ENCODE measurements around the gene GAL3ST3. TPM values are rescaled to one million over a fixed set of nuclear protein-coding genes. Genes with fewer than 3 reads are reported as not detected.
"Not testable (repeated sequence)": the region's sequence is repeated elsewhere in the genome, so short reads cannot be mapped to it uniquely, and the experiment has no call there.

GAL3ST3 gene
- total RNA-seq, 3 donors from 2014 or later = not detected

GRCh38 chr11:66042996-66043906, 5.7 kb downstream of the GAL3ST3 start:
- Mint-ChIP-seq H3K27me3 (ENCODE audit: low read depth) (peaks cover 5% of the 10 kb centered on the region), H3K4me1 (ENCODE audit: low read depth) (peaks cover 12% of the 10 kb centered on the region), H3K4me3 (no peak overlapping the region), H3K36me3 (ENCODE audit: insufficient read depth) (no peaks in the 10 kb centered on the region), H3K9me3 (no peaks in the 10 kb centered on the region)
- ATAC-seq (no peak), DNase-seq (no peak)

- Mint-ChIP-seq H3K36me3 (ENCODE audit: insufficient read depth) (no peaks in the 10 kb centered on the region), H3K4me3 (no peak overlapping the region), H3K9me3 (no peaks in the 10 kb centered on the region), H3K27me3 (ENCODE audit: low read depth) (peaks cover 2% of the 10 kb centered on the region), H3K4me1 (ENCODE audit: low read depth) (peaks cover 12% of the 10 kb centered on the region)
- DNase-seq (no peak), ATAC-seq (no peak)
Observed at GRCh38 chr11:66042227-66042995, 6.5 kb downstream of the GAL3ST3 start.

- Mint-ChIP-seq H3K4me1 (ENCODE audit: low read depth) (peaks cover 4% of the 10 kb centered on the region), H3K4me3 (no peak overlapping the region), H3K36me3 (ENCODE audit: insufficient read depth) (no peaks in the 10 kb centered on the region), H3K9me3 (no peaks in the 10 kb centered on the region), H3K27me3 (ENCODE audit: low read depth) (peaks cover 2% of the 10 kb centered on the region)
- no peak for DNase-seq
- no peak for ATAC-seq
Observed at GRCh38 chr11:66039765-66040164, 9.2 kb downstream of the GAL3ST3 start.

GRCh38 chr11:66037327-66037726, 11.6 kb downstream of the GAL3ST3 start:
- Mint-ChIP-seq H3K36me3 (ENCODE audit: insufficient read depth) (no peaks in the 10 kb centered on the region), H3K9me3 (no peaks in the 10 kb centered on the region), H3K4me3 (no peak overlapping the region), H3K4me1 (ENCODE audit: low read depth) (no peaks in the 10 kb centered on the region), H3K27me3 (ENCODE audit: low read depth) (peaks cover 2% of the 10 kb centered on the region)
- ATAC-seq = no peak
- no peak for DNase-seq

- Mint-ChIP-seq H3K4me1 (ENCODE audit: low read depth) (no peaks in the 10 kb centered on the region), H3K4me3 (no peak overlapping the region), H3K27me3 (ENCODE audit: low read depth) (peaks cover 2% of the 10 kb centered on the region), H3K36me3 (ENCODE audit: insufficient read depth) (no peaks in the 10 kb centered on the region), H3K9me3 (no peaks in the 10 kb centered on the region)
- DNase-seq (no peak), ATAC-seq (no peak)
Observed at GRCh38 chr11:66036334-66036710, 12.6 kb downstream of the GAL3ST3 start.

GRCh38 chr11:66035653-66036333, 13.2 kb downstream of the GAL3ST3 start:
- H3K4me3 Mint-ChIP-seq = no peak overlapping the region
- ATAC-seq (no peak), DNase-seq (no peak)
- peaks cover 2% of the 10 kb centered on the region for H3K27me3 Mint-ChIP-seq (ENCODE audit: low read depth)
- no peaks in the 10 kb centered on the region for H3K9me3 Mint-ChIP-seq
- no peaks in the 10 kb centered on the region for H3K36me3 Mint-ChIP-seq (ENCODE audit: insufficient read depth)
- no peaks in the 10 kb centered on the region for H3K4me1 Mint-ChIP-seq (ENCODE audit: low read depth)

GRCh38 chr11:66032957-66033735, 15.8 kb downstream of the GAL3ST3 start:
- no peaks in the 10 kb centered on the region for H3K36me3 Mint-ChIP-seq (ENCODE audit: insufficient read depth)
- no peaks in the 10 kb centered on the region for H3K4me1 Mint-ChIP-seq (ENCODE audit: low read depth)
- ATAC-seq = no peak
- no peak for DNase-seq
- no peaks in the 10 kb centered on the region for H3K9me3 Mint-ChIP-seq
- H3K4me3 Mint-ChIP-seq = no peak overlapping the region
- no peaks in the 10 kb centered on the region for H3K27me3 Mint-ChIP-seq (ENCODE audit: low read depth)

GRCh38 chr11:66026017-66026529, 22.9 kb downstream of the GAL3ST3 start, which contains the start of gene CATSPER1:
CATSPER1 (minus strand) TSS chr11:66026479; CDS start chr11:66026379, 100 bp downstream.
- peaks cover 3% of the 10 kb centered on the region for H3K27me3 Mint-ChIP-seq (ENCODE audit: low read depth)
- peaks cover 6% of the 10 kb centered on the region for H3K4me1 Mint-ChIP-seq (ENCODE audit: low read depth)
- H3K9me3 Mint-ChIP-seq = no peaks in the 10 kb centered on the region
- no peak within 1 kb of the TSS for H3K4me3 Mint-ChIP-seq
- ATAC-seq (no peak), DNase-seq (no peak)
- H3K36me3 Mint-ChIP-seq (ENCODE audit: insufficient read depth) = no peaks in the 10 kb centered on the region

- not testable (repeated sequence) for ATAC-seq; H3K4me3 Mint-ChIP-seq; H3K36me3 Mint-ChIP-seq (ENCODE audit: insufficient read depth); H3K4me1 Mint-ChIP-seq (ENCODE audit: low read depth); H3K9me3 Mint-ChIP-seq; H3K27me3 Mint-ChIP-seq (ENCODE audit: low read depth); DNase-seq
Observed at GRCh38 chr11:66023186-66023440, 25.8 kb downstream of the GAL3ST3 start.

- ATAC-seq = peak; percentile 88 to 95
- peaks cover 11% of the 10 kb centered on the region for H3K4me1 Mint-ChIP-seq (ENCODE audit: low read depth)
- H3K36me3 Mint-ChIP-seq (ENCODE audit: insufficient read depth) = no peaks in the 10 kb centered on the region
Observed at GRCh38 chr11:66022401-66023185, 26.4 kb downstream of the GAL3ST3 start.

GRCh38 chr11:66020618-66021357, 28.2 kb downstream of the GAL3ST3 start:
- ATAC-seq = no peak
- no peak for DNase-seq
- Mint-ChIP-seq H3K4me3 (no peak overlapping the region), H3K27me3 (ENCODE audit: low read depth) (peaks cover 3% of the 10 kb centered on the region), H3K9me3 (no peaks in the 10 kb centered on the region), H3K4me1 (ENCODE audit: low read depth) (peaks cover 16% of the 10 kb centered on the region), H3K36me3 (ENCODE audit: insufficient read depth) (no peaks in the 10 kb centered on the region)

More at GRCh38 chr11:66022401-66023185, 26.4 kb downstream of the GAL3ST3 start:
- peak; percentile 78 for DNase-seq
- H3K9me3 Mint-ChIP-seq = no peaks in the 10 kb centered on the region
- peaks cover 3% of the 10 kb centered on the region for H3K27me3 Mint-ChIP-seq (ENCODE audit: low read depth)
- H3K4me3 Mint-ChIP-seq = no peak overlapping the region

- Mint-ChIP-seq H3K4me3 (no peak overlapping the region), H3K36me3 (ENCODE audit: insufficient read depth) (no peaks in the 10 kb centered on the region), H3K27me3 (ENCODE audit: low read depth) (peaks cover 3% of the 10 kb centered on the region), H3K9me3 (no peaks in the 10 kb centered on the region), H3K4me1 (ENCODE audit: low read depth) (peaks cover 16% of the 10 kb centered on the region)
- DNase-seq (no peak), ATAC-seq (no peak)
Observed at GRCh38 chr11:66020212-66020611, 28.7 kb downstream of the GAL3ST3 start.

Data from activated T-cell treated with anti-CD3 and anti-CD28 coated beads, Interleukin-2, amount 50 U/mL, for 4 hours (primary cell).